Mesenchymal stem cell (in vitro differentiated cells and primary cell): Measurements from ENCODE around the gene GPR34.

Experiments
- DNase-seq: peaks from one replicate; pipeline ENCODE4 v3.0.0-alpha.2; 2013
- H2AFZ ChIP-seq: one replicate; pipeline ENCODE4 v1.6.1; 2013; ENCODE audit warnings: low read depth, mild to moderate bottlenecking, control low read depth, inconsistent platforms, low read length, moderate library complexity
- H2AK5ac ChIP-seq: 2 replicates; pipeline ENCODE4 v1.6.1; 2013; ENCODE audit warnings: low read length, moderate library complexity, mild to moderate bottlenecking, inconsistent platforms; ENCODE audit not compliant: severe bottlenecking
- H2BK120ac ChIP-seq: one replicate; pipeline ENCODE4 v1.6.1; 2013; ENCODE audit warnings: low read depth, mild to moderate bottlenecking, inconsistent platforms, low read length, moderate library complexity
- H2BK12ac ChIP-seq, 2 experiments: one replicate each; pipeline ENCODE4 v1.6.1; 2013; ENCODE audit warnings: inconsistent platforms in 2 of 2, low read length in 2 of 2, mild to moderate bottlenecking in 2 of 2, moderate library complexity in 2 of 2, control low read depth in 1 of 2
- H2BK15ac ChIP-seq: one replicate; pipeline ENCODE4 v1.6.1; 2013; ENCODE audit warnings: mild to moderate bottlenecking, low read depth, inconsistent platforms; ENCODE audit not compliant: poor library complexity, severe bottlenecking
- H2BK5ac ChIP-seq: 2 replicates; pipeline ENCODE4 v1.6.1; 2013; ENCODE audit warnings: low read depth, mild to moderate bottlenecking, low read length, control low read depth, inconsistent platforms; ENCODE audit not compliant: poor library complexity, severe bottlenecking
- H3K14ac ChIP-seq, 2 experiments: one replicate each; pipeline ENCODE4 v1.6.1; 2013; ENCODE audit warnings: inconsistent platforms in 2 of 2, low read length in 2 of 2, control low read depth in 1 of 2, mild to moderate bottlenecking in 1 of 2, moderate library complexity in 1 of 2
- H3K18ac ChIP-seq, 2 experiments: one replicate each; pipeline ENCODE4 v1.6.1; 2013; ENCODE audit warnings: inconsistent platforms in 2 of 2, low read length in 2 of 2, control low read depth in 1 of 2, low read depth in 1 of 2, mild to moderate bottlenecking in 1 of 2
- H3K23ac ChIP-seq, 2 experiments: one replicate each; pipeline ENCODE4 v1.6.1; 2013; ENCODE audit warnings: inconsistent platforms in 2 of 2, low read length in 2 of 2, mild to moderate bottlenecking in 2 of 2, moderate library complexity in 2 of 2, control low read depth in 1 of 2
- H3K27ac ChIP-seq: 2 replicates; pipeline ENCODE4 v1.5.1; 2013; ENCODE audit warnings: mild to moderate bottlenecking, moderate library complexity, low read length, control low read depth, inconsistent platforms; ENCODE audit not compliant: poor library complexity, severe bottlenecking
- H3K27me3 ChIP-seq, 2 experiments: 2 replicates each; pipeline versions ENCODE4 v1.6.1 to v1.7.0; 2013; ENCODE audit warnings: low read length in 2 of 2, mild to moderate bottlenecking in 2 of 2, moderate library complexity in 2 of 2, control low read depth in 1 of 2, inconsistent platforms in 1 of 2; ENCODE audit not compliant: control insufficient read depth in 1 of 2, insufficient read depth in 1 of 2
- H3K36me3 ChIP-seq, 2 experiments: 2 replicates each; pipeline versions ENCODE4 v1.6.1 to v1.7.0; 2013; ENCODE audit warnings: low read length in 2 of 2, control low read depth in 1 of 2, inconsistent platforms in 1 of 2, low read depth in 1 of 2, mild to moderate bottlenecking in 1 of 2; ENCODE audit not compliant: insufficient read depth in 2 of 2, control insufficient read depth in 1 of 2
- H3K4ac ChIP-seq, 2 experiments: one replicate each; pipeline ENCODE4 v1.6.1; 2013; ENCODE audit warnings: inconsistent platforms in 2 of 2, low read length in 2 of 2, mild to moderate bottlenecking in 2 of 2, moderate library complexity in 2 of 2, control low read depth in 1 of 2, low read depth in 1 of 2
- H3K4me1 ChIP-seq: 2 replicates; pipeline ENCODE4 v1.6.1; 2013; ENCODE audit warnings: low read depth, low read length, control low read depth; ENCODE audit not compliant: control insufficient read depth, insufficient read depth
- H3K4me2 ChIP-seq: 2 replicates; pipeline ENCODE4 v1.6.1; 2013; ENCODE audit warnings: low read length, mild to moderate bottlenecking, inconsistent platforms; ENCODE audit not compliant: poor library complexity, severe bottlenecking
- H3K4me3 ChIP-seq, 2 experiments: 2 replicates each; pipeline versions ENCODE4 v1.5.1 to v1.7.0; 2013; ENCODE audit warnings: low read length in 2 of 2, mild to moderate bottlenecking in 2 of 2, control low read depth in 1 of 2, low read depth in 1 of 2; ENCODE audit not compliant: insufficient read depth in 1 of 2
- H3K79me1 ChIP-seq: replicated peaks from 2 replicates; pipeline ENCODE4 v1.6.1; 2013; ENCODE audit warnings: mild to moderate bottlenecking, control low read depth, low read length, inconsistent platforms; ENCODE audit not compliant: poor library complexity, severe bottlenecking
- H3K9ac ChIP-seq: 2 replicates; pipeline ENCODE4 v1.7.0; 2013; ENCODE audit warnings: mild to moderate bottlenecking, low read length, moderate library complexity
- H3K9me3 ChIP-seq: 2 replicates; pipeline ENCODE4 v1.7.0; 2013; ENCODE audit warnings: mild to moderate bottlenecking, low read length; ENCODE audit not compliant: control insufficient read depth
- H4K8ac ChIP-seq: one replicate; pipeline ENCODE4 v1.6.1; 2013; ENCODE audit warnings: inconsistent platforms, mild to moderate bottlenecking, low read length, moderate library complexity
- H4K91ac ChIP-seq: one replicate; pipeline ENCODE4 v1.6.1; 2013; ENCODE audit warnings: mild to moderate bottlenecking, low read length, inconsistent platforms
- WGBS: methylation state at CpG from one replicate; pipeline ENCODE4 v1.1.7; 2013; ENCODE audit warnings: mixed read lengths; 5-methylcytosine and 5-hydroxymethylcytosine counted together

Gene GPR34

DNA sequence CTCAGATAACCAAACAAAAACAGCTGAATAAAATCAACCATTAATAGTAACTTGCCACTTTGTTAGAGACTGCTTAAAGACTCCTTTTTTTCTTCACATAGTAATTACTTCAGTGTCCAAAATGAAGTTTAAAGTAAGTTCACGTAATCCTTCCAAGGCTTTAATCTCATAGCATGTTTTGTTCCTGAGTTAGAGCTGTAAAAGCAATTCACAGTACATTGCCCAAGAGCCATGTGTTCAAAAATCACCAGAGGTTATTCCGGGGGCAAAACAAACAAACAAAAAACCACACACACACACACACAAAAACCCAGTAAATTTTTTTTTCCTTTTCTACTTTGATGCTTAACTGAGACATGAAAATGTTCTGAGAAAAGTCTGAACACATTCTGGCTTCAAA is 41.3 kb downstream of the GPR34 start:
- H3K27me3 ChIP-seq: peaks cover 0 to 4% of the 10 kb centered on the region in 2 experiments
- H4K91ac ChIP-seq: no peak overlapping the region
- H3K27ac ChIP-seq: no peak overlapping the region
- H3K14ac ChIP-seq: no peak overlapping the region
- H3K36me3 ChIP-seq: no peaks in the 10 kb centered on the region
- no peak overlapping the region for H2BK5ac ChIP-seq
- H3K4me1 ChIP-seq: no peaks in the 10 kb centered on the region
- peak; percentile 57 for DNase-seq
- no peak overlapping the region for H2BK120ac ChIP-seq
- H3K4me2 ChIP-seq: no peak overlapping the region
- H3K79me1 ChIP-seq: no peaks in the 10 kb centered on the region
- no peak overlapping the region for H4K8ac ChIP-seq
- no peak overlapping the region for H2AK5ac ChIP-seq
- no peak overlapping the region for H2BK15ac ChIP-seq
- no peak overlapping the region for H3K23ac ChIP-seq
- no peaks in the 10 kb centered on the region for H3K9me3 ChIP-seq
- 80% methylated on average over 1 of the region's 2 CpGs for WGBS
- H3K4ac ChIP-seq: no peak overlapping the region
- no peak overlapping the region for H2BK12ac ChIP-seq
- H2AFZ ChIP-seq: no peak overlapping the region
- no peak overlapping the region for H3K9ac ChIP-seq
- no peak overlapping the region for H3K18ac ChIP-seq
- H3K4me3 ChIP-seq: no peak overlapping the region

DNA sequence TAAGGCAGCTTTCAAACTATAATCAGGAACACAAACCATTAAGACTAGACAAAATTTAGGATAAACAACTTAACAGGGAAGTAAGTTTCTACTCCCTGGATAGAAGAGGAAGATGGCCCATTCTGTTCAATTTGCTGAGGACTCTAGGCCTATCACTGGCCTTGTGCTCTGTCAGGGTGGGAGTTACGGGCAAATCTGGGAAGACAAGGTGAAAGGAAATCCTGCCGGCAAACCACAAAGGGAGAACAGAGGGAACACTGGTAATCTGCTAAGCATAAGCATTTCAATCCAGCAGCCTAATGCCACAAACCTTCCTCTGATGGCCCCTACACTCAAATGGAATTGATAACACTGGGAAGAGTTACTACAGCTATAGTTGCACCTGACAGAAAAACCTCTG is 43.5 kb downstream of the GPR34 start:
- no CpG with 5 or more reads among the region's 2 CpGs for WGBS

DNA sequence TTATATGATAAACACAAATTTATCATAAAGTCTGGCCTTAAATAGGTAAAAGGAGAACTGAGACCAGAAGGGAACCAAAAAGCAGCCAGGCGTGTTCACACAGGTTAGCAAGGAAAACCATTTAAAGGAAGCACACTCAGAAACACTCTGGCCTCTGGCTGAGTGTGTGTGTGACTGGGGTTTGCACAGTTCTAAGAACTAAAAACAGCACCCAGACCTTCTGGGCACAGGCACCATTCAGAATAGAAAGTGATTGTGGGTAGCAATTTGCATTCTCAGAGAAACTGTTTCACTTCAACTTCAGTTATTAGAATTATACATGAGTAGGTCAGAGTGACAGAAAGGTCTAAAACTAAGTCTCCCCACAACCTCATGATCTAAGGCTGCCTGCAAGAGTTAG is 45.2 kb downstream of the GPR34 start:
- H3K27ac ChIP-seq: no peak overlapping the region
- no peaks in the 10 kb centered on the region for H3K9me3 ChIP-seq
- no peak overlapping the region for H2BK12ac ChIP-seq
- H2BK15ac ChIP-seq: no peak overlapping the region
- peaks cover 0 to 4% of the 10 kb centered on the region in 2 experiments for H3K27me3 ChIP-seq
- H3K36me3 ChIP-seq: no peaks in the 10 kb centered on the region
- no peak overlapping the region for H2AFZ ChIP-seq
- H3K18ac ChIP-seq: no peak overlapping the region
- no peak overlapping the region for H3K4ac ChIP-seq
- H4K8ac ChIP-seq: no peak overlapping the region
- peaks cover 3% of the 10 kb centered on the region for H3K79me1 ChIP-seq
- H4K91ac ChIP-seq: no peak overlapping the region
- no peak overlapping the region for H3K23ac ChIP-seq
- WGBS: 100% methylated on average over 1 of the region's 1 CpG
- H3K4me2 ChIP-seq: no peak overlapping the region
- no peak overlapping the region for H2BK120ac ChIP-seq
- H2BK5ac ChIP-seq: no peak overlapping the region
- no peak overlapping the region for H3K14ac ChIP-seq
- H3K9ac ChIP-seq: no peak overlapping the region
- H3K4me3 ChIP-seq: no peak overlapping the region
- no peak for DNase-seq
- no peak overlapping the region for H2AK5ac ChIP-seq
- H3K4me1 ChIP-seq: no peaks in the 10 kb centered on the region

More for the DNA sequence above, 43.5 kb downstream of the GPR34 start:
- H3K23ac ChIP-seq: no peak overlapping the region
- H4K8ac ChIP-seq: no peak overlapping the region
- no peaks in the 10 kb centered on the region for H3K9me3 ChIP-seq
- no peak overlapping the region for H2BK120ac ChIP-seq
- H3K27ac ChIP-seq: no peak overlapping the region
- H3K18ac ChIP-seq: no peak overlapping the region
- H3K4me1 ChIP-seq: no peaks in the 10 kb centered on the region
- no peak overlapping the region for H4K91ac ChIP-seq
- no peak overlapping the region for H3K9ac ChIP-seq
- no peak overlapping the region for H2BK12ac ChIP-seq
- H3K79me1 ChIP-seq: peaks cover 3% of the 10 kb centered on the region
- H2AFZ ChIP-seq: no peak overlapping the region
- no peaks in the 10 kb centered on the region for H3K36me3 ChIP-seq
- no peak overlapping the region for H3K4ac ChIP-seq
- H2AK5ac ChIP-seq: no peak overlapping the region
- H3K4me3 ChIP-seq: no peak overlapping the region
- no peak overlapping the region for H3K14ac ChIP-seq
- H3K27me3 ChIP-seq: peaks cover 0 to 4% of the 10 kb centered on the region in 2 experiments
- DNase-seq: no peak
- H2BK15ac ChIP-seq: no peak overlapping the region
- no peak overlapping the region for H2BK5ac ChIP-seq
- H3K4me2 ChIP-seq: no peak overlapping the region

DNA sequence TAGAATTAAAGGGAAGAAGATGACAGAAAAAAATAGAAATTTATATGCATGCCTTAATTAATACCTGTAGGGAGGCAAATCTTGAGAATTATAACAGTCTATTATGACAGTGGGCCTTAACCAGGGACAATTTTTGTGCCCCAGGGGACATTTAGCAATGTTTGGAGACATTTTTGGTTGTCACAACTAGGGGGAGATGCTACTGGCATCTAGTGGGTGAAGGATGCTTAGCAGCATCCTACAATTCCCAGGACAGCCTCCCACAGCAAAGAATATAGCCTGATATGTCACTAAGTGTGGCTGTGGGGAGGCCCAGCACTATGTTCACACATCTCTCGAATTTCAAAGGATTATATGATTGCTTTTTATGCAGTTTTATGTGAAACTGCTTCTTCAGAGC is 45.8 kb downstream of the GPR34 start:
- Histone ChIP-seq H3K9ac (no peak overlapping the region), H2BK12ac (no peak overlapping the region), H2AK5ac (no peak overlapping the region), H2BK5ac (no peak overlapping the region), H3K27me3 (peaks cover 0 to 4% of the 10 kb centered on the region in 2 experiments), H3K4ac (no peak overlapping the region), H4K8ac (no peak overlapping the region), H3K23ac (no peak overlapping the region), H3K14ac (no peak overlapping the region), H3K79me1 (peaks cover 3% of the 10 kb centered on the region), H3K27ac (no peak overlapping the region), H2AFZ (no peak overlapping the region), H2BK120ac (no peak overlapping the region), H3K9me3 (no peaks in the 10 kb centered on the region), H4K91ac (no peak overlapping the region), H3K36me3 (no peaks in the 10 kb centered on the region), H3K18ac (no peak overlapping the region), H3K4me1 (no peaks in the 10 kb centered on the region), H3K4me2 (no peak overlapping the region), H3K4me3 (no peak overlapping the region), H2BK15ac (no peak overlapping the region)
- WGBS: no CpG with 5 or more reads among the region's 1 CpG
- peak; percentile 29 for DNase-seq
